ENCODE results near the gene MAPK8IP3. TPM values are rescaled to one million over a fixed set of nuclear protein-coding genes. Genes with fewer than 3 reads are reported as not detected.

Gene MAPK8IP3
- total RNA-seq, 2 experiments from 2014 or later: 290 to 297 TPM

- peaks cover 26% of the 10 kb centered on the region for H3K36me3 Mint-ChIP-seq (ENCODE audit: low read depth)
- Histone ChIP-seq H3K27ac (ENCODE audit: low read depth in 1 of 2, low read length in 2 of 2) (no peak overlapping the region), H3K27me3 (ENCODE audit: control insufficient read depth in 1 of 2, insufficient read depth in 2 of 2, low read length in 2 of 2) (no peaks in the 10 kb centered on the region), H3K4me1 (ENCODE audit: insufficient read depth, low read length) (peaks cover 50% of the 10 kb centered on the region), H3K4me3 (ENCODE audit: low read length) (no peak overlapping the region), H3K9me3 (ENCODE audit: control insufficient read depth in 1 of 2, insufficient read depth in 1 of 2, low read length in 2 of 2) (peaks cover 0 to 4% of the 10 kb centered on the region in 2 experiments), H3K36me3 (ENCODE audit: insufficient read depth, low read length) (peaks cover 43% of the 10 kb centered on the region)
- intact Hi-C loops (cut with DNase I, micrococcal nuclease): loop anchor here in 1 of 2 experiments (10.0 kb wide), 1 partner anchor 368 kb away; the partner anchor contains the start of gene RAB26
- no peaks in the 10 kb centered on the region for H3K9me3 Mint-ChIP-seq
- peaks cover 18% of the 10 kb centered on the region for H3K4me1 Mint-ChIP-seq (ENCODE audit: low read depth)
- H3K27ac Mint-ChIP-seq: no peak overlapping the region
- ATAC-seq (ENCODE audit: poor library complexity) (no peak), DNase-seq (no peak)
- peak overlapping the region; percentile 54 for H3K4me3 Mint-ChIP-seq
- ChIA-PET POLR2A (no interaction called here), CTCF (no interaction called here)
- TF ChIP-seq CTCF (IDR thresholded peaks at IDR 0.05): no peak
- no peaks in the 10 kb centered on the region for H3K27me3 Mint-ChIP-seq
Measured at GRCh38 chr16:1776991-1777374, 71.0 kb downstream of the MAPK8IP3 start.

GRCh38 chr16:1777375-1778199 is 71.6 kb downstream of the MAPK8IP3 start:
- ChIA-PET CTCF (no interaction called here), POLR2A (interaction anchor here (1.1 kb wide), 1 partner anchor 71 kb away, joined by 4 read pairs; the partner anchor contains the start of gene MAPK8IP3)
- H3K9me3 Mint-ChIP-seq: no peaks in the 10 kb centered on the region
- Histone ChIP-seq H3K9me3 (ENCODE audit: control insufficient read depth in 1 of 2, insufficient read depth in 1 of 2, low read length in 2 of 2) (peaks cover 0 to 4% of the 10 kb centered on the region in 2 experiments), H3K27me3 (ENCODE audit: control insufficient read depth in 1 of 2, insufficient read depth in 2 of 2, low read length in 2 of 2) (no peaks in the 10 kb centered on the region), H3K36me3 (ENCODE audit: insufficient read depth, low read length) (peaks cover 43% of the 10 kb centered on the region), H3K4me1 (ENCODE audit: insufficient read depth, low read length) (peaks cover 44% of the 10 kb centered on the region), H3K4me3 (ENCODE audit: low read length) (no peak overlapping the region), H3K27ac (ENCODE audit: low read depth in 1 of 2, low read length in 2 of 2) (no peak overlapping the region)
- peaks cover 17% of the 10 kb centered on the region for H3K4me1 Mint-ChIP-seq (ENCODE audit: low read depth)
- no peak for TF ChIP-seq CTCF (IDR thresholded peaks at IDR 0.05)
- ATAC-seq (ENCODE audit: poor library complexity): no peak
- H3K36me3 Mint-ChIP-seq (ENCODE audit: low read depth): peaks cover 24% of the 10 kb centered on the region
- intact Hi-C loops (cut with DNase I, micrococcal nuclease): loop anchor here in 1 of 2 experiments (10.0 kb wide), 1 partner anchor 367 kb away; the partner anchor contains the start of gene RAB26
- no peaks in the 10 kb centered on the region for H3K27me3 Mint-ChIP-seq
- H3K27ac Mint-ChIP-seq: no peak overlapping the region
- DNase-seq: peak in 1 of 14 experiments; percentile 33
- no peak overlapping the region for H3K4me3 Mint-ChIP-seq

GRCh38 chr16:1778200-1779179 is 72.5 kb downstream of the MAPK8IP3 start:
- POLR2A ChIA-PET: interaction anchor here (1.1 kb wide), 1 partner anchor 72 kb away, joined by 4 read pairs; the partner anchor contains the start of gene MAPK8IP3
- no peak overlapping the region for H3K27ac ChIP-seq (ENCODE audit: low read depth in 1 of 2, low read length in 2 of 2)
- TF ChIP-seq CTCF (IDR thresholded peaks at IDR 0.05): no peak
- Mint-ChIP-seq H3K27ac (peak overlapping the region; percentile 64), H3K4me1 (ENCODE audit: low read depth) (peaks cover 24% of the 10 kb centered on the region), H3K4me3 (peak overlapping the region; percentile 48), H3K36me3 (ENCODE audit: low read depth) (peaks cover 32% of the 10 kb centered on the region), H3K9me3 (no peaks in the 10 kb centered on the region), H3K27me3 (no peaks in the 10 kb centered on the region)
- H3K27me3 ChIP-seq (ENCODE audit: control insufficient read depth in 1 of 2, insufficient read depth in 2 of 2, low read length in 2 of 2): no peaks in the 10 kb centered on the region
- peaks cover 49% of the 10 kb centered on the region for H3K4me1 ChIP-seq (ENCODE audit: insufficient read depth, low read length)
- DNase-seq: peak in 1 of 14 experiments; percentile 26
- H3K36me3 ChIP-seq (ENCODE audit: insufficient read depth, low read length): peaks cover 43% of the 10 kb centered on the region
- intact Hi-C loops (cut with DNase I, micrococcal nuclease): loop anchor here in 1 of 2 experiments (10.0 kb wide), 1 partner anchor 366 kb away; the partner anchor contains the start of gene RAB26
- CTCF ChIA-PET: no interaction called here
- peaks cover 0 to 4% of the 10 kb centered on the region in 2 experiments for H3K9me3 ChIP-seq (ENCODE audit: control insufficient read depth in 1 of 2, insufficient read depth in 1 of 2, low read length in 2 of 2)
- ATAC-seq (ENCODE audit: poor library complexity): no peak
- H3K4me3 ChIP-seq (ENCODE audit: low read length): no peak overlapping the region
